PFSK-1 (cell line): Measurements from ENCODE around the gene PIGV.

ENCODE experiments used
- FOXP2 ChIP-seq: optimal IDR thresholded peaks from 2 replicates; pipeline ENCODE3; 2011; ENCODE audit warnings: borderline replicate concordance, control low read depth, inconsistent platforms; ENCODE audit not compliant: insufficient read depth; ENCODE audit errors: extremely low read length, extremely low read depth
- POLR2AphosphoS5 ChIP-seq: IDR thresholded peaks from 2 replicates; pipeline ENCODE4 v1.6.1; 2012; ENCODE audit warnings: low read depth, mild to moderate bottlenecking, control low read depth, low read length, moderate library complexity
- REST ChIP-seq, 2 experiments: IDR thresholded peaks; 2 replicates each; pipeline versions ENCODE4 v1.6.1 to v1.8.0; 2011 to 2012; ENCODE audit warnings: low read depth in 2 of 2, low read length in 2 of 2, control low read depth in 1 of 2, inconsistent platforms in 1 of 2, mild to moderate bottlenecking in 1 of 2, moderate library complexity in 1 of 2; ENCODE audit not compliant: insufficient read depth in 1 of 2
- SIN3A ChIP-seq: IDR thresholded peaks from 2 replicates; pipeline ENCODE4 v1.6.1; 2012; ENCODE audit warnings: mild to moderate bottlenecking, low read length, moderate library complexity, borderline replicate concordance; ENCODE audit not compliant: insufficient read depth
- TAF1 ChIP-seq: IDR thresholded peaks from 2 replicates; pipeline ENCODE4 v1.6.1; 2012; ENCODE audit warnings: low read length, control low read depth, borderline replicate concordance; ENCODE audit not compliant: insufficient read depth

The PIGV gene

GRCh38 chr1:26788515-26788785, 700 bp downstream of the PIGV start:
- TF ChIP-seq TAF1 (no peak), REST (IDR thresholded peaks at IDR 0.05; ENCODE audit: insufficient read depth in 1 of 2, low read depth in 2 of 2, low read length in 2 of 2) (no peak), FOXP2 (no peak), POLR2AphosphoS5 (no peak), SIN3A (no peak)

GRCh38 chr1:26788836-26789611, 1.3 kb downstream of the PIGV start:
- TF ChIP-seq REST (IDR thresholded peaks at IDR 0.05; ENCODE audit: insufficient read depth in 1 of 2, low read depth in 2 of 2, low read length in 2 of 2): no peak
- no peak for TF ChIP-seq SIN3A
- TF ChIP-seq FOXP2: no peak

GRCh38 chr1:26789612-26789865, 1.8 kb downstream of the PIGV start:
- TF ChIP-seq TAF1 (no peak), FOXP2 (no peak)

GRCh38 chr1:26789931-26790330, 2.2 kb downstream of the PIGV start:
- TF ChIP-seq POLR2AphosphoS5 (no peak), REST (IDR thresholded peaks at IDR 0.05; ENCODE audit: insufficient read depth in 1 of 2, low read depth in 2 of 2, low read length in 2 of 2) (no peak), SIN3A (no peak), FOXP2 (no peak), TAF1 (no peak)

- no peak for TF ChIP-seq SIN3A
- TF ChIP-seq REST (IDR thresholded peaks at IDR 0.05; ENCODE audit: insufficient read depth in 1 of 2, low read depth in 2 of 2, low read length in 2 of 2): no peak
- TF ChIP-seq POLR2AphosphoS5: no peak
- no peak for TF ChIP-seq TAF1
- no peak for TF ChIP-seq FOXP2
Observed at GRCh38 chr1:26790551-26790953, 2.8 kb downstream of the PIGV start.

- no peak for TF ChIP-seq POLR2AphosphoS5
- no peak for TF ChIP-seq TAF1
- no peak for TF ChIP-seq FOXP2
- no peak for TF ChIP-seq REST (IDR thresholded peaks at IDR 0.05; ENCODE audit: insufficient read depth in 1 of 2, low read depth in 2 of 2, low read length in 2 of 2)
- no peak for TF ChIP-seq SIN3A
Observed at GRCh38 chr1:26791148-26791547, 3.4 kb downstream of the PIGV start.
